HG03045 (cell line): Measurements from ENCODE around the gene VSX1.

Experiments used
- ATAC-seq: cut with Tn5 transposase; IDR thresholded peaks from one replicate; pipeline ENCODE4 v1.9.1; 2021; ENCODE audit warnings: mild to moderate bottlenecking, moderate library complexity; ENCODE audit not compliant: unreplicated experiment

VSX1 gene

DNA sequence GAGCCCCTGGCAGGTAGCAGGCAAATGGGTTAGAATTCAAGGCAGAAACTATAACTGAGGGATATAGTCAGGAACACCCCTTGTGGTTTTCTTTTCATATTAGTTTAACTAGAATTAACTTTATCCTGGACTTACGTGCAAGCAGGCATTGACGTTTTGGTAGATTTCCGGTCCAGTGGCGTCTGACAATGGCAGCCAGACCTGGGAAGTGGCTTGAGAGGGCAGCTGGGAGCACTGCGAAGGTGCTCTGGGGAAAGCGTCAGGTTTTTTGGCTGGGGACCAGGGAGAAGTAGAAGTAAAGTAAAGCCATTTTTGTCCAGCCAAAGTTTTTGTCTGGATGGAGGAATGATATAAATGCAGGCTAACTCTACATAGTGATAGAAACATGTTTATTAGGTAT, 15.6 kb downstream of the VSX1 start:
- ATAC-seq = no peak

DNA sequence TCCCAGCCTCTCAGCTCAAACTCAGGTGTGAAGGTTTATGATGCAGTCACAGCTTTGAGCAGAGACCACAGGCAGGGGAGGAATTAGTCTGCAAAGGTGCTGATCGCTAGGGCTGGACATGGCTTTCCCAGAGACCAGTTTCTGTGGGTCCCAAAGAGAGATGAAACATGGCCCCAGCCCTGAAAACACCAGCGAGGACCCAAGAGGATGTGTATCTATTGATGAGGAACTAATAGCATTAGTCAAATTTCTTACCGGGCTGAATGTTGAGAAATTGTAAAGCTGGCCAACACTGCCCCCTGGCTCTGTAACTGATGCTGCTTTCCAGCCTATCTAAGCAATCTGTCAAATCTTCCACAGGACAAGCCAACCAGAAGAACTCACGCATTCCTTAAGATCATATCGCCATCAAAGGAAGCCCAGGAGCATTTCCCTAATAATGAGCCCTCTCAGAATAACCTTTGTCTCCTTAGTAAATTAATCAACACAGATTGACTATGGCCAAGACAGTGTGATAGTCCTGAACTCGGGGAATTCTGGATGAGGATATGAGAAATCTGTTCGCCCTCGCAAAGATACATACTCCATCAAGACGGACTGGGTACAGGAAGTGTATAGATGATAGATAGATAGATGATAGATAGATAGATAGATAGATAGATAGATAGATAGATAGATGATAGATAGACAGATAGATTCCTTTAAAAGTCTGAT, 16.2 kb downstream of the VSX1 start:
- ATAC-seq = no peak

DNA sequence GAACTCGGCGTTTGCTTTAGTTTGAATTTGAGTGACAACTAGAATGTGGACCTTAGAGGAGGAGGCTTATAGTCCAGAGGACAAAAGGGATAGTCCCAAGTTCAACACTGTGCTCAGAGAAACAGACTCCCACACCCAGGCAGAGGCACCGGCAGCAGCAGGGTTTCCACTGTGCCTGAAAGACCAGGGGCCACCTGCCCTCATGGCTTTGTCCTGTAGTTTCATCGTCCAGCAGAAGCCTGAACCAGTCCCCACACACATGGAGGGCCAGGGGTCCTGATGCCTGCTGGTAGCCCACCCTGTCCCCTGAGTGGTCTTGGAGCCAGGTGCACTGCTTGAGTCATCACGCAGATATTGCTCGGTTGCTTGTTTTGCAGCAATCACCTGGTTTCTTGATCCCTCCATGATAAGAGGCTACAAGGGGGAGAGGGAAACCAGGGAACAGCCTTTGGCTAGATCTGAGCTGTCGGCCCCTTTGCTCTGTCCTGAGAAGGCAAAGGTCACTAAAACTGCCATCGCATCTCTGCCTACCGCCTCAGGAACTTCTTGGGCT, 16.8 kb downstream of the VSX1 start:
- no peak for ATAC-seq

DNA sequence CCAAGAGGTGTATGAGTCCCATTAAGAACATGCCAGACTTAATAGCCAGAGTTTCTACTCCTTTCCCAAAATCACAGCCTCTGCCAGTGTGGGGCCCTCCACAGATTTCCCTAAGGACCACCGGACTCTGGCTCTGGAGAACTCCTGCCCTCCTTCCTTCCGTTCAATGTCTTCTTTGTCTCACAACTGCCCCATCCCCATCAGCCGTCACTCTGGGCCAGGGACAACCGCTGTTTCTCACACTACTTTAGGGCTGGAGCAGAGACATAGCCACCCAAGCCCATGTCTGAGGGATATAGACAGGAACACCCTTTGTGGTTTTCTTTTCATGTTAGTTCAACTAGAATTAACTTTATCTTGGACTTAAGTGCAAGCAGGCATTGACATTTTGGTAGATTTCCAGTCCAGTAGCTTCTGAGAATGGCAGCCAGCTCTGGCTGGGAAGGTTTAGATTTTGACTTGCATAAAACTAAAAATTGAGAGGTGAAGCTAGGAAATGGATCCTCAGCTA, 17.3 kb downstream of the VSX1 start:
- ATAC-seq = no peak

DNA sequence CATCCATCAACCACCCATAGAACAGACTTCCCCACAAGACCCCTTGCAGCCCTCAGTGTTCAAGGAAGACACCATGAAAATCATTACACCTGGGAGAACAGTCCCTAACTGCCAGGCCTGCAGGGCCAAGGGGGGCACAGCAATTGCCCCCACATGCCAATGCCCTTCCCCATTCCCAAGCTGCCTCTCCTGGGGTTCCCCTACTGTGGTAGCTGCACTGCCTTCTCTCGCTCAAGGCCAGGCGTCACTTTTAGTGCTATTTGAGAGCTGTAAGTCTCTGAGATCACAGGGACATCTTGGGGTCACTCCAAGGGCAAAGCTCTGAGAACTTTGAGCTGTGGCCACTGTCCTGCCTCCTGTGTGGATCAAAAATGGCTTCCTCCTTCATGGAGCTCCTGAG, 18.0 kb downstream of the VSX1 start:
- no peak for ATAC-seq

DNA sequence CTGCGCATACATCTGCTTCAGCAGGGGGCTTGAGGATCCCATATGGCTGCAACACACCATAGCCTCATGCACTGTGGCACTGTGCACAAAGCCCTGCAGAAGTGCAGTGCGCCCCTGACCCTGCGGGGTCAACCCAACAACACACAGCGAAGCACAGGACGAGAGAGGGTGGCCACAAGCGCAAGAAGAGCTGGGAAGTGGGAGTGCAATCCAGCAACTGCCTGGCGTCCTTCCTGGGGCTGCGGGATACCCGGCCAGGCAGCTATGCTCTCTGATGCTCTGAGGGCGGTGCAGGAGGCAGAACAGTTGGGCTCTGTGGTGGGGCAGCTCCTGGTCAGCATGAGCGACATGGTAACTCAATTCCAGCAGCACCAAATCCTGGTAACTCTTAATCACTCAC, 18.4 kb downstream of the VSX1 start:
- ATAC-seq = no peak

DNA sequence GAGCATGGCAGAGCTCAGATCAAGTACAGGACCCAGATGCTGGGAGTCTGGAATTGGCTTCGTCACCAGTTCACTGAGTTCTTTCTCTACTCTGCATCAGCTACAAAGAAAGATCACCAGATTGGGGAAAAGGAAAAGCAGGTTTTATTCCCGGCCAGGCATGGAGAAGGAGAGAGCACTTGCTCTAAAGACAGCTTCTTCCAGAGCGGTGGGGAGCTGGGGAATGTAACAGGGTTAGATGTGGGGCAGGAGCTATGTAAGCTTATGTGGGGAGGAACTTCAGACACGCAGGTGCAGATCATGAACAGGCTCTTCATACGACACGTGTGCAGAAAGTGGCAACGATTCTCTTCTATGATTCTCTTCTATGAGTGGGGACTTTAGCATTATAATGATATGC, 19.1 kb downstream of the VSX1 start:
- ATAC-seq = no peak

DNA sequence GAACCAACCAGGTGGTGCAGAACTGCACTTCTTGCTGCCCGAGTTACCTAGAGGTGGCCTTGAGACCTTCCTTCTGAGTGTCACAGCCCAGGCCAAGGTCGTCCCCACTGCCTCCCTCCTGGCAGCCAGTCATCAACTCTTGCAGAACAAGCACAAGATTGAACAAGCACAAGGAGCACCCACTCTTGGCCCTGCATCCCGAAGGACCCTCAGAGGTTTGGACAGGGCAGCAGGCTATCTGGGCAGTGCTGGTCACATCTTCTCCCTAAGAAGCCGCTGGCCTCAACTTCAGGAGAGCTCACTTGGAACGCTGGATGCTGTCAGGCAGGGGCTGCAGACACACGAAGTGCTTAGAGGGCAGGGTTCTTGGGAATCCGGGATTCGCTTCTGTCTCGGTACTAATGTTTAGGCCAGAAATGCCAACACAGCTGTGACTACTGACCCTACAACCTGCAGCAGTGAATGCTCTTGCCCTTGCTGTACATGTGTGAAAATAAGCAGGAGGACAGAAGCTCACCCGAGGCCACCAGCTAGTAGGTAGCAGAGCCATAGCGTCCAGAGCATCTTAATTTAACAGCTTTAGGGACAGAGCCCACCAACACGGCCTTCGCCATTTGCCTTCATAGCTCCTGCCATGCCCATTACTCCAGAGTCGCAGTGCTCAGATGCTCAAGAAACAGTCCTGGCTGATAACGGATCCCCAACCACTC, 20.0 kb downstream of the VSX1 start:
- ATAC-seq = no peak

DNA sequence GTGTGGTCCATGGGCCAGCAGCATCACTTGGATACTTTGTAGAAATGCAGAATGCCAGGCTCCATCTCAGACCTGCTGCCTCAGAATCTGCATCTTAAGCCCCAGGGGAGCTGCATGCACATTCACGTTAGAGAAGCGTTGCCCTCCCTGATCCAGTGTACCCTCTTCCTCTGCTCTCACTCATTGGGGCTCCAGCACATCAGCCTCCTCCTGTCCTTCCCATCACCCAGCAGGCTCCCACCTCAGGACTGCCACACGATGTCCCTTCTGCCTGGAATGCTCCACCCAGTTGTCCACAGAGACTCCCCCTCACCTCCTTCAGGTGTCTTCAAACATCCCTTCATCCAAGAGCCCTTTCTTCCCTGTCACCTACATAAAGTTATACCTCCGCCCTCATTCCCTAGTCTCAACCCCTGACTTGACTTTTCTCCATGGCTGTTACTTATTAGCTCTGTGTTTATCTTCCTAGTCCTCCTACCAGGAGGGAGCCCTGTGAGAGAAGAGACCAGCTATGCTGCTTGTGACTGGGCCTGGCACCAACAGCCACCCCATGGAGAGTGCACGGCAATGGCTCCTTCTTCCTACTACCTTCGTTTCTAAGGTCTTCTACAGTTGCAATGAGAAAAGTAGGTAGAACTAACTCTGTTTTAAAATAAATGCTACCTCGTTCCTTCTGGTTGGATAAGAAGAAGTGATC, 20.7 kb downstream of the VSX1 start:
- no peak for ATAC-seq

DNA sequence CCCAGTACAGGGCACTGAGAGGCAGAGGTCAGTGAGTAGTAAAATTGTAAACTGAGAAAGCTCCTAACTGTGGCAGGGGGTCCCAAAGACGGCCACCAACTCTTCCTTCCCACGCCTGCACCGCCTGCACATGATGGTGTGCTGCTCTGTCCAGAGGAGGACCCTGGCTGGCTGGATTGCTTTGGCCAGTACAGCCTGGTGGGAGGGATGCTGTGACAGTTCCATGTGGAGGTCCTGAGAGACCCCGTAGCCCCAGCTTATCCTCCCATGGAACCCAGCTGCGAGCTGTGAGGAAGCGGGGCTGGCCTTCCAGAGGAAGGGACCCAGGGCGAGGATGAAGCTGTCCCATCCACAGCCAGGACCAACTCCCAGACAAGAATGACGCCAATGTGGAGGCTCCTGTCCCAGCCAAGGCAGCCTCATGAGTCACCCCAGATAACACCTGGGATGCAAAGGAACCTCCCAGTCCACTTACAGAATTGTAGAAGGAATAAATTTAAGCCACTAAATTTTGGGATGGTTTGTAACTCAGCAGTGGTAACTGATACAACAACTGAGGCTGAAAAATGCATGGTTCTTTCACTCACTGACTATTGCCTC, 22.0 kb downstream of the VSX1 start:
- ATAC-seq = no peak

DNA sequence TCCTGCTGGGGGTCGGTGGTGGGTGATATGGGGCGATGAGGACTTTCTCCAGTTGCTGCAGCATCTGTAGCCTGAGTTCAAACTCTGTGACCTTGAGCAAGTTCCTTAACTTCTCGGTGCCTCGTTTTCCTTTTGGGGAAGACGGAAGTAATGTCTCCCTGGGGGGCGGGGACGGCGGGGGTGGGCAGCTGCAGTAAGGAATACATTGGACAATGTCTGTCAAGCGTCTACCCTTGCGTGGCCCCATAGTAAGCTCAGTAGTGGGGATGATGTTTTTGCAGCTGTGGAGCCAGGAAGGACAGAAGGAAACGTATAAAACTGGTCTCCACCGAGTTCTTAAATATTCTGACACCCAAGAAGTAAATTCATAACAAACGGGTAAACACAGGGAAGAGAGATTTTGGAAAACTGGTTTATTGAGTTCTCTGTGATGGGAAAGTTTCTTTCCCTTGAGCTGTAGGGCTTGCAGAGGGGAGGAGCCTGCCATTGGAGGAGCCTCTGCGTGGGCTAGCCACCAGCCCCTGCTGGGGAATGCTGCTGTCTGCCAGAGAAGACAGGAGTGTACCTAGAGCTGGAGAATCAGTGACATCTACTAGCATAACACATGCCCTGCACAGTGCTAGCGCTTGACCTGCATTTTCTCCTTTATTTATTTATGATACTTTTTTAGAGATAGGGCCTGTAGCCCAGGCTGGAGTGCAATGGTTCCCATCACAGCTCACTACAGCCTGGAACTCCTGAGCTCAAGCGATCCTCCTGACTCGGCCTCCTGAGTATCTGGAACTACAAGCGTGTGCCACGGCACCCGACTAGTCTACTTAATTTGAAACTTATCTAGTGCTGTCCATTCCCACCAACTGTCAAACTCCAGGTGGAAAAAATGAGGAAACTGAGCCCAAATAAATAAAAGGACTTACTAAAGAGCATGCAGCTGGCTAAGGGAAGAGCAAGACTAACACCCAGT, 22.8 kb downstream of the VSX1 start:
- ATAC-seq = no peak

DNA sequence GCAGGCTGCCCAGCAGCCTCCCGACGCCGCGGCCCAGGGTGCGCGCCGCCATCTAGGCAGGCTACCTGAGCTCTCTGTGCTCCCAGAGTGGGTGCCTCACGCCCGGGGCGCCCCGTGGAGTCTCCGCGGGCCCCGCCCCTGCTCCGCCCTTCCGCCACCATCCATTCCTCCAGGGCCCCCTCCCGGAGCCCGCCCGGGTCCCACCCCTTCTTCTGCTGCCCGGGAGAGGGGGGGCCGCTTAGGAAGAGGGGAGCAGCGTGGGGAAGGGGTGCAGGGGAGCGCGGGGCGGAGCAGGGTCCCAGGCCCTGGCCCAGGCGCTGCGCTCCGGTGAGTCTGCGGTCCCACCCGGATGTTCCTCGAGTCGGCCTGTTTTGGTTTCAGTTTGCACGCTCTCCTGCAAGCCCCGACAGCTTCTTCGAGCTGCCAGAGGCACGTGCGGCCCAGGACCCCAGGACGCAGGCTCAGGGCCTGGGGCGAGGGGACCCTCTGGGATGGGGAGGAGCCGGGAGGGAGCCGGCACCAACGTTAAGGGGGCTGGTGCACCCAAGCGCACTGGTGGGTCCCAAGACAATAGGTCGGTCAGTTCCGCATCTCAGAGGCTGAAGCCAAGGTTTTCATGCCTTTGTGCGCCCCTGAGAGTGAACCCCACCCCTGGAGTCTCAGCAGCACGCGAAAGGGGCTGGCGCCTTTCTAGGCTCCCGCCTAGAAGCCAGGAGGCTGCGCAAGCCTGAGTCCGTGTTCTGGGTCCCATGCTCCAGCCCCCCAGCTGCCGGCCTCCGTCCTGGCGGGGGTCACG, 23.7 kb downstream of the VSX1 start, which contains the start of gene ACSS1:
Gene ACSS1 (minus strand): TSS at position 89 of the 796 bp plus-strand sequence. CDS start 37 bp downstream, at position 52.
- ATAC-seq = peak; percentile 66

DNA sequence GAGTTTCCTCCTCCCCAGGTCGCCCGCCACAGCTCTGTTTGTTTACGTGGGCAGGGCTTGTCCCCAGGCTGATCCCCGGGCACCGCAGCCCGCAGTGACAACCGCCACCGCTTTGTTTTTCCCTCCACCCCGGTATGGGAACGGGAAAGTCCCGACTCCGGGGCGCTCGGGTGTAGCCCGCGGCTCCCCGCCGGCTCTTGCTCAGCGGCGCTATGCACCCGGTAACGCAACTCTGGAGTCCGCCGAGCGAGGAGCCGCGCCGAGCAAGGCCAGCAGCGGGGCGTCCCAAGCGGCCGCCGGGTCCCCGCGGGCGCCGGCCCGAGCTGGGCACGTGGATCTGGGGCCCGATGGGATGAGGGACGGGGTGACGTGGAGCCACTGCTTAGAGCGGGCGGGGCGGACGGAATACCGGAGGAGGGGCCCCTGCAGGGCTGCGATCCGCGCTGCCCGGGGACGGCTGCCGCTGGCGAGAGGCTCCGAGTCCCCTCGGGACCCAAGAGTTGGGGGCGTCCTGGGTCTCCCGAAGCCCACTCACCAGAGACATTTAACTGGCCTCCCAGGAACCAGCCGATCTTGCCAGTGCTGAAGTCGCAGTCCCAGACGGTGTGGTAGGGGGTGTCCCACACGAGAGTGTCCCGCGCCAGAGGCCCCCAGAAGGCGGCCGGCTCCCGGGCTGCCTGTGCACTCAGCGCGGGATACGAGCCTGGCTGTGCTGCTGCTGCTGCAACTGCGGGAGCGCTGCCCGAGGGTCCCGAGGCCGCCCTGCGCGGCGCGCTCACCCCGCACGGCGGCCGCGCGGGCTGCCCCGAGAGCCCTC, 24.5 kb downstream of the VSX1 start:
- ATAC-seq = peak; percentile 33

DNA sequence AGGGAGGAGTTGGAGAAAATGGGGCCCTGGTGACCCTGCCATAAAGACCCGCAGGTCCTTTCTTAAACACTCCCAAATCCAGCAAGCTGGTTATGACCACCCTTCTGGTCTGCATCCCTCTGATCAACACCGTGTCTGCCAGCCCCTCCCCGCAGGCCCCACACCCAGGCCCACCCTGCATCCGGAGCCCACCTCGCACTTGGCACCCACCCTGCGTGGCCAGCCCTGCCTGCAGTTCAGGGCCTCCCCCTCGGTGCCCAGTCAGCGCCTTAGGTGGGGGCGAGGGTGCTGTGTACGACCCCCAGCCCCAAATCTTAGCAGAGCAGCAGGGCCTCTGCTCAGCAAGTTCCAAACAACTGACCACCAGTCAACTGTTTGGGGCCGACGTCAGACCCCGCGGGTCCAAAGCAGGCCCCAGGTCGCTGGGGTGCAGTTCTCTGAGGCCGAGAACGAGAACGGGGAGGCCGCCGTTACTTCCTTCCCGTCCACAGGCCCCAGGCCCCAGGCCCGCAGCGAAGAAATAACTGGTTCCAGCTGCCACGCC, 25.2 kb downstream of the VSX1 start:
- ATAC-seq = peak; percentile 28

DNA sequence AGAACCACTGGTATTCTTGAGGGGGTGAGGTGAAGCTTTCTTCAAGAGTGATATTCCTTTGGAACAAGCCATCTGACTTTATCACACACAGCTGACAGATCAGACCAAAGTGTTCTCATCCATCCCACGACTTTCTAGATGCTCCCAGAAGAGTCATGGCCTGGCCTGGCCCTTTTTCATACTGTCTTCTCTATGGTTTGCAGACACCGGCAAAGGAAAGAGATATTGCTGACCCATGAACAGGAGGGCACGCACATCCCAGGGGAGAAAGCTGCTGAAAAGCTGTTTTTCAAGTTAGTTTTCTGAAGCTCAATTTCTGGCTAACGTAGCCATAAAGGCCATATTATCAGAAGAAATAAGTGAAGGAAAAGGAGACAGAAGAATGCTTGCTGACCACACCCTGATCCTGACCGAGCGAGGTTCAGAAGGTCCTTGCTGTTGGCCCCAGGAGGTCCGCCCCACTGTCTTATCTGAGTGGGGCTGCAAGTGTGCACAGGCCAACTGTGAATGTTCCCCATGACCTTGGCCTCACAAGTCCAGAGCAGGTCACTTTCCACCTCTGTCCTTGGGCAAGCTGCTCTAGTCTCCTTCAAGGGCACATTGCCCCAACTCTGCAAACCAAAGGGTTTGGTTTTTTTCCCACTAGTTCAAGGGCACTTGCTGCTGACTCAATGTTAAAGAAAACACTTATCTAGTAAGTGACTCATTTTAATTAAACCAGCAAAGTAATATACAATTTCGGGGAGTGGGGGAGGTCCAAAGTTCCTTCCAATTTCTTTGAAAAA, 26.0 kb downstream of the VSX1 start:
- ATAC-seq = no peak

DNA sequence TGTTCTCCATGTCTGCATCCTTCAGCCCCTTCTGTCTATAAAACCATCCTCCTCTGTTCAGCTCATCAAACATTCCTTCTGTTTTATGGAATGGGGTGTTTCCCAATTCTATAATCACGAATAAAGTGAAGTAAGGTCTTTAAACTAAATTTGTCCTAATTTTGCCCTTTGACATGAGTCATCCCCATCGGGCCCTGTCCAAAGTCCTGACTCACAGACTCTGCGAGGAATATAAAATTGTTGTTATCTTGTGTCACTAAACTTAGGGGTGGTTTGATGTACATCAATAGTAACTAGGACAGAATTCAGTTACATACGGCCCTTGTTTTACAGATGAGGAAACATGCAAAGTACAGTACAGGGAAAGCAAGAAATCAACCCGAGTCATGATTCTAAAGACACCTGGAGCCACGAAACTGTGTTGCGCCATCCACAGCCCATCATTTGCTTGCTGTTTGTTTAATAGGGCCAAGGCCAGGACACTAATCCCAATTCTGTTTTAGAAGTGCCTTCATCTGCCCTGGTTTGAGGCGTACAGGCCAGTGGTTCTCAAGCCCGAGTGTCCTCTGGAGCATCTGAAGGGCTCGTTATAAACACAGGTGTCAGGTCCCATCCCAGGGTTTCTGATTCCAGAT, 26.8 kb downstream of the VSX1 start:
- no peak for ATAC-seq
